Hepatocyte (in vitro differentiated cells): Measurements from ENCODE around the gene MCF2L2. TPM values are rescaled to one million over a fixed set of nuclear protein-coding genes. Genes with fewer than 3 reads are reported as not detected.

ENCODE experiments used
- DNase-seq: peaks from one replicate; pipeline ENCODE4 v3.0.0-alpha.2; 2016; ENCODE audit warnings: low spot score
- H2AFZ ChIP-seq: fragments of 200-600 bp; sonication (generic); 2 replicates; pipeline ENCODE4 v1.6.0; 2016; ENCODE audit warnings: antibody characterized with exemption, mild to moderate bottlenecking
- H3K27ac ChIP-seq: fragments of 200-600 bp; sonication (generic); 2 replicates; pipeline ENCODE4 v1.5.1; 2016; ENCODE audit warnings: mild to moderate bottlenecking
- H3K27me3 ChIP-seq: fragments of 200-600 bp; sonication (generic); 2 replicates; pipeline ENCODE4 v1.6.1; 2016
- H3K36me3 ChIP-seq: fragments of 200-600 bp; sonication (generic); replicated peaks from 2 replicates; pipeline ENCODE4 v1.5.1; 2016; ENCODE audit warnings: low read depth; ENCODE audit not compliant: insufficient read depth
- H3K4me1 ChIP-seq: fragments of 200-600 bp; sonication (generic); 2 replicates; pipeline ENCODE4 v1.5.1; 2016; ENCODE audit warnings: mild to moderate bottlenecking, moderate library complexity; ENCODE audit not compliant: insufficient read depth
- H3K4me2 ChIP-seq: fragments of 200-600 bp; sonication (generic); 2 replicates; pipeline ENCODE4 v1.6.0; 2016
- H3K4me3 ChIP-seq: fragments of 200-600 bp; sonication (generic); 2 replicates; pipeline ENCODE4 v1.5.1; 2016; ENCODE audit warnings: mild to moderate bottlenecking
- H3K79me2 ChIP-seq: fragments of 200-600 bp; sonication (generic); 2 replicates; pipeline ENCODE4 v1.6.0; 2017; ENCODE audit warnings: mild to moderate bottlenecking
- H3K9me2 ChIP-seq: fragments of 200-600 bp; sonication (generic); replicated peaks from 2 replicates; pipeline ENCODE4 v1.6.0; 2017; ENCODE audit warnings: mild to moderate bottlenecking; ENCODE audit not compliant: insufficient read depth
- H3K9me3 ChIP-seq: fragments of 200-600 bp; sonication (generic); 2 replicates; pipeline ENCODE4 v1.5.1; 2016; ENCODE audit warnings: low read depth, mild to moderate bottlenecking
- H4K20me1 ChIP-seq: fragments of 200-600 bp; sonication (generic); 2 replicates; pipeline ENCODE4 v1.6.0; 2016; ENCODE audit warnings: mild to moderate bottlenecking; ENCODE audit not compliant: insufficient read depth, poor library complexity, severe bottlenecking
- EZH2 ChIP-seq: fragments of 200-600 bp; sonication (generic); IDR thresholded peaks from 2 replicates; pipeline ENCODE4 v1.6.1; 2016; ENCODE audit warnings: antibody characterized with exemption, mild to moderate bottlenecking, borderline replicate concordance
- EZH2phosphoT487 ChIP-seq: fragments of 200-600 bp; sonication (generic); IDR thresholded peaks from one replicate; pipeline ENCODE4 v1.6.1; 2018; ENCODE audit warnings: antibody characterized with exemption, mild to moderate bottlenecking, low read depth, moderate library complexity; ENCODE audit not compliant: unreplicated experiment, severe bottlenecking
- WGBS: methylation state at CpG from one replicate; pipeline ENCODE4 v1.1.6; 2016; ENCODE audit warnings: low lambda C conversion rate; ENCODE audit errors: missing lambda C conversion rate; 5-methylcytosine and 5-hydroxymethylcytosine counted together
- polyA plus RNA-seq: library from polyadenylated mRNA; unstranded; fragments of >200 nt; fragmentation: Nextera tagmentation; extraction: Ambion mirVana; gene quantifications from 2 replicates; pipeline ENCODE4 v1.2.1, GENCODE V29; 2016
- total RNA-seq: library from RNA; depleted of rRNA; stranded (reverse); fragments of >200 nt; gene quantifications from 2 replicates; pipeline ENCODE4 v1.2.3, GENCODE V29; 2014
- TF ChIP-seq, protein P1 (sequence below): fragments of 200-600 bp; sonication (generic); IDR thresholded peaks from 2 replicates; pipeline ENCODE4 v1.5.1; 2016; ENCODE audit warnings: antibody characterized with exemption, mild to moderate bottlenecking; ENCODE audit not compliant: poor library complexity

MCF2L2 gene
- total and polyA plus RNA-seq, 2 experiments from 2014 or later, result 0.17 to 0.63 TPM

DNA sequence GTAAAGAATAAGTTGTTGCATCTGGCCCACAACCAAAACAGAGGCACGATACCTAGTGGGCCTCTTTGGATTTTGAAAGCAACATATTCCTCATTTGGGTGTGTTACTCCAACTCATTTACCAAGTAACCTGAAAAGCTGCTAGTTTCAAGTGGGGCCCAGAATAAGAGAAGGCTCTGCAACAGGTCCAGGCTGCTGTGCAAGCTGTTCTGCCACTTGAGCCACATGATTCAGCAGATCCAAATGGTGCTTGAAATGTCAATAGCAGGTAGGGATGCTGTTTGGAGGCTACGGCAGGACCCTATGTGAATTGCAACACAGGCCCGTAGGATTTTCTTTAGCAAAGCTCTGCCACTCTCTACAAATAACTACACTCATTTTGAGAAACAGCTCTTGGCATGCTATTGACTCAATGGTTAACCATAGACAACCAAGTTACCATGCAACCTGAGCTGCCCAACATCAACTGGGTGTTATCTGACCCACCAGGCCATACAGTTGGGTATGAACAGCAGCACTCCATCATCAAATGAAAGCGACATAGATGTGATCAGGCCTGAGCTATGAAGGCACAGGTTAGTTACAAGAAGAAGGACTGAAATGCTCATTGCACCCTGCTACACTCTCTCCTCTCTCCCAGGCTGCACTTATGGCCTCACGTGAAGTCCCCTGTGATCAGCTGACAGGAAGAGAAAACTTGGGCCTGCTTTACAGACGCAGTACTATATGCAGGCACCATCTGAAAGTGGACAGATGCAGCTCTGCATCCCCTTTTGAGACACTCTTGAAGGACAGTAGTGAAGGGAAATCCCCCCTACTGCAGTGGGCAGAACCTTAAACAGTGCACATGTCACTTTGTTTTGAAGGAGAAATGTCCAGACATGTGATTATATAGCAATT is 9.5 kb upstream of the MCF2L2 start:
- Histone ChIP-seq H3K9me3 (no peaks in the 10 kb centered on the region), H3K9me2 (no peaks in the 10 kb centered on the region), H3K36me3 (no peaks in the 10 kb centered on the region), H3K4me1 (peaks cover 12% of the 10 kb centered on the region), H2AFZ (no peak overlapping the region), H3K27ac (no peak overlapping the region), H3K4me2 (no peak overlapping the region), H3K79me2 (no peaks in the 10 kb centered on the region), H4K20me1 (no peaks in the 10 kb centered on the region), H3K27me3 (no peaks in the 10 kb centered on the region), H3K4me3 (no peak overlapping the region)
- TF ChIP-seq, protein P1, sequence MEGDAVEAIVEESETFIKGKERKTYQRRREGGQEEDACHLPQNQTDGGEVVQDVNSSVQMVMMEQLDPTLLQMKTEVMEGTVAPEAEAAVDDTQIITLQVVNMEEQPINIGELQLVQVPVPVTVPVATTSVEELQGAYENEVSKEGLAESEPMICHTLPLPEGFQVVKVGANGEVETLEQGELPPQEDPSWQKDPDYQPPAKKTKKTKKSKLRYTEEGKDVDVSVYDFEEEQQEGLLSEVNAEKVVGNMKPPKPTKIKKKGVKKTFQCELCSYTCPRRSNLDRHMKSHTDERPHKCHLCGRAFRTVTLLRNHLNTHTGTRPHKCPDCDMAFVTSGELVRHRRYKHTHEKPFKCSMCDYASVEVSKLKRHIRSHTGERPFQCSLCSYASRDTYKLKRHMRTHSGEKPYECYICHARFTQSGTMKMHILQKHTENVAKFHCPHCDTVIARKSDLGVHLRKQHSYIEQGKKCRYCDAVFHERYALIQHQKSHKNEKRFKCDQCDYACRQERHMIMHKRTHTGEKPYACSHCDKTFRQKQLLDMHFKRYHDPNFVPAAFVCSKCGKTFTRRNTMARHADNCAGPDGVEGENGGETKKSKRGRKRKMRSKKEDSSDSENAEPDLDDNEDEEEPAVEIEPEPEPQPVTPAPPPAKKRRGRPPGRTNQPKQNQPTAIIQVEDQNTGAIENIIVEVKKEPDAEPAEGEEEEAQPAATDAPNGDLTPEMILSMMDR, result no peak
- TF ChIP-seq EZH2phosphoT487 (no peak), EZH2 (no peak)
- 83% methylated on average over 6 of the region's 6 CpGs for WGBS
- no peak for DNase-seq

DNA sequence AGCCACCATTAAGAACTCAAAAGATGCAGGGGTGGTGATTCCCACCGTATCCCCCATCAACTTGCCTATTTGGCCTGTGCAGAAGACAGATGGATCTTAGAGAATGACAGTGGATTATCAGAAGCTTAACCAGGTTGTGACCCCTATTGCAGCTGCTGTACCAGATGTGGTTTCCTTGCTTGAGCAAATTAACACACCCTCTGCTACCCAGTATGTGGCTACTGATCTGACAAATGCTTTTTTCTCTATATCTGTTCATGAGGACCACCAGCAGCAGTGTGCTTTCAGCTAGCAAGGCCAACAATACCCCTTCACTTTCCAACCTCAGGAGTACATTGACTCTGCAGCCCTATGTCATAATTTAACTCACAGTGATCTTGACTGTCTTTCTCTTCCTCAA is 8.6 kb upstream of the MCF2L2 start:
- 28% methylated on average over 1 of the region's 1 CpG for WGBS
- DNase-seq, result no peak
- Histone ChIP-seq H3K27me3 (no peaks in the 10 kb centered on the region), H3K4me3 (no peak overlapping the region), H3K9me2 (no peaks in the 10 kb centered on the region), H2AFZ (no peak overlapping the region), H3K4me1 (peaks cover 12% of the 10 kb centered on the region), H4K20me1 (no peaks in the 10 kb centered on the region), H3K27ac (no peak overlapping the region), H3K4me2 (no peak overlapping the region), H3K36me3 (no peaks in the 10 kb centered on the region), H3K9me3 (no peaks in the 10 kb centered on the region), H3K79me2 (no peaks in the 10 kb centered on the region)
- TF ChIP-seq EZH2 (no peak), EZH2phosphoT487 (no peak)
- TF ChIP-seq, protein P1, result no peak

DNA sequence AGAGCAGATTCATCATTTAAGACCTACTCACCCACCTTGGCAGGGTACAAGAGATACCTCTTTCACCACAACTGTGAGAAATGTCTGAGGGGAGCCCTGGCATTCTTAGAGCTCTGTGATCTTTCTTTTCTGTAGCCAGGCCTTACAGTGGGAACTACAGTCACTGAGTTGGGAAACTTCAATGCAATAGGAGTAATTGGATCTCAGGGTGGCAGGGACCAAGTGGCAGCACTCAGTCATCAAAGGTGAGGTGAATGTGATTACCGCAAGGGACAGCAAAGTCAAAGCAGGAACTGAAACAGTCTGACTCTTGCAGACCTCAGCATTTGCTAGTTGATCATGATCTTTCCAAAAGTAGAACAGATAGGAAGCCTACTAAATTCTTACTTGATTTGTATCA is 7.2 kb upstream of the MCF2L2 start:
- no peaks in the 10 kb centered on the region for H4K20me1 ChIP-seq
- TF ChIP-seq, protein P1, result no peak
- TF ChIP-seq EZH2 (no peak), EZH2phosphoT487 (no peak)
- no peak overlapping the region for H2AFZ ChIP-seq
- no peak for DNase-seq
- no peaks in the 10 kb centered on the region for H3K9me2 ChIP-seq
- no peaks in the 10 kb centered on the region for H3K9me3 ChIP-seq
- no peak overlapping the region for H3K27ac ChIP-seq
- H3K4me2 ChIP-seq, result no peak overlapping the region
- H3K4me1 ChIP-seq, result peaks cover 12% of the 10 kb centered on the region
- no peak overlapping the region for H3K4me3 ChIP-seq
- no peaks in the 10 kb centered on the region for H3K79me2 ChIP-seq
- H3K36me3 ChIP-seq, result no peaks in the 10 kb centered on the region
- 63% methylated on average over 1 of the region's 1 CpG for WGBS
- peaks cover 8% of the 10 kb centered on the region for H3K27me3 ChIP-seq
